RWPE2 (cell line): ENCODE data around the gene TRAK2.
A peak's percentile ranks its signal among the peaks of the same experiment; 100 is the strongest.
"Not testable (repeated sequence)": the region's sequence is repeated elsewhere in the genome, so short reads cannot be mapped to it uniquely, and the experiment has no call there.

Experiments used
- ATAC-seq: fragments of 200-7000 bp; cut with Tn5 transposase; 3 replicates; pipeline ENCODE4 v1.9.1; 2021; ENCODE audit warnings: low read depth
- DNase-seq: peaks from one replicate; pipeline ENCODE4 v3.0.0-alpha.2; 2020; ENCODE audit warnings: low spot score
- H3K27ac ChIP-seq: fragments of 450-650 bp; 2 replicates; pipeline ENCODE4 v1.5.1; 2017; ENCODE audit warnings: mild to moderate bottlenecking; ENCODE audit not compliant: poor library complexity, severe bottlenecking
- H3K27me3 ChIP-seq: fragments of 250-450 bp; sonication (Bioruptor Pico); 2 replicates; pipeline ENCODE4 v1.5.1; 2021; ENCODE audit warnings: mild to moderate bottlenecking, moderate library complexity; ENCODE audit not compliant: insufficient read depth, poor library complexity, severe bottlenecking
- H3K36me3 ChIP-seq: fragments of 250-450 bp; sonication (Bioruptor Pico); 2 replicates; pipeline ENCODE4 v1.5.1; 2020; ENCODE audit warnings: low read depth, mild to moderate bottlenecking, moderate library complexity
- H3K4me1 ChIP-seq: fragments of 250-450 bp; sonication (Bioruptor Pico); 2 replicates; pipeline ENCODE4 v1.5.1; 2021; ENCODE audit warnings: mild to moderate bottlenecking, moderate library complexity; ENCODE audit not compliant: insufficient read depth, poor library complexity, severe bottlenecking
- H3K4me3 ChIP-seq: fragments of 250-450 bp; sonication (Bioruptor Pico); 2 replicates; pipeline ENCODE4 v1.5.1; 2021; ENCODE audit warnings: mild to moderate bottlenecking, moderate library complexity; ENCODE audit not compliant: severe bottlenecking
- H3K9me3 ChIP-seq: fragments of 250-450 bp; sonication (Bioruptor Pico); 2 replicates; pipeline ENCODE4 v1.5.1; 2021; ENCODE audit warnings: mild to moderate bottlenecking, moderate library complexity; ENCODE audit not compliant: severe bottlenecking
- TF ChIP-seq, protein P1 (sequence below): fragments of 450-650 bp; IDR thresholded peaks from one replicate; pipeline ENCODE4 v1.5.1; 2017; ENCODE audit warnings: mild to moderate bottlenecking, moderate library complexity; ENCODE audit not compliant: poor library complexity, severe bottlenecking

The TRAK2 gene

DNA sequence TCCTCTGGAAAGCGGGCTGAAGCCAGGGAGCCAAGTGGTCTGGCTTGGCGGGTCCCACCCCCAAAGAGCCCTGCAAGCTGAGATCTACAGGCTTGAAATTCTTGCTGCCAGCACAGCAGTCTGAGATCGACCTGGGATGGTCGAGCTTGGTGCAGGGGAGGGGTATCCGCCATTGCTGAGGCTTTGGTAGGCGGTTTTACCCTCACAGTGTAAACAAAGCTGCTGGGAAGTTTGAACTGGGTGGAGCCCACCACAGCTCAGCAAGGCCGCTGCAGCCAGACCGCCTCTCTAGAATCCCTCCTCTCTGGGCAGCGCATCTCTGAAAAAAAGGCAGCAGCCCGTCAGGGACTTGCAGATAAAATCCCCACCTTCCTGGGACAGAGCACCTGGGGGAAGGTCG is 81.5 kb downstream of the TRAK2 start:
- no peaks in the 10 kb centered on the region for H3K4me1 ChIP-seq
- no peak overlapping the region for H3K27ac ChIP-seq
- no peak for ATAC-seq

GRCh38 chr2:201369318-201369717 is 81.9 kb downstream of the TRAK2 start:
- H3K4me1 ChIP-seq, DNase-seq: not testable (repeated sequence)

More for the DNA sequence above, 81.5 kb downstream of the TRAK2 start:
- H3K27me3 ChIP-seq, result no peaks in the 10 kb centered on the region
- H3K36me3 ChIP-seq, result no peaks in the 10 kb centered on the region
- DNase-seq, result no peak
- no peak overlapping the region for H3K4me3 ChIP-seq
- TF ChIP-seq, protein P1, sequence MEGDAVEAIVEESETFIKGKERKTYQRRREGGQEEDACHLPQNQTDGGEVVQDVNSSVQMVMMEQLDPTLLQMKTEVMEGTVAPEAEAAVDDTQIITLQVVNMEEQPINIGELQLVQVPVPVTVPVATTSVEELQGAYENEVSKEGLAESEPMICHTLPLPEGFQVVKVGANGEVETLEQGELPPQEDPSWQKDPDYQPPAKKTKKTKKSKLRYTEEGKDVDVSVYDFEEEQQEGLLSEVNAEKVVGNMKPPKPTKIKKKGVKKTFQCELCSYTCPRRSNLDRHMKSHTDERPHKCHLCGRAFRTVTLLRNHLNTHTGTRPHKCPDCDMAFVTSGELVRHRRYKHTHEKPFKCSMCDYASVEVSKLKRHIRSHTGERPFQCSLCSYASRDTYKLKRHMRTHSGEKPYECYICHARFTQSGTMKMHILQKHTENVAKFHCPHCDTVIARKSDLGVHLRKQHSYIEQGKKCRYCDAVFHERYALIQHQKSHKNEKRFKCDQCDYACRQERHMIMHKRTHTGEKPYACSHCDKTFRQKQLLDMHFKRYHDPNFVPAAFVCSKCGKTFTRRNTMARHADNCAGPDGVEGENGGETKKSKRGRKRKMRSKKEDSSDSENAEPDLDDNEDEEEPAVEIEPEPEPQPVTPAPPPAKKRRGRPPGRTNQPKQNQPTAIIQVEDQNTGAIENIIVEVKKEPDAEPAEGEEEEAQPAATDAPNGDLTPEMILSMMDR, result no peak
- H3K9me3 ChIP-seq, result peaks cover under 1% of the 10 kb centered on the region

GRCh38 chr2:201366146-201366545 is 85.1 kb downstream of the TRAK2 start:
- ATAC-seq, result no peak

More at GRCh38 chr2:201369318-201369717, 81.9 kb downstream of the TRAK2 start:
- H3K27ac ChIP-seq, H3K27me3 ChIP-seq, H3K36me3 ChIP-seq, ATAC-seq, H3K4me3 ChIP-seq, H3K9me3 ChIP-seq: not testable (repeated sequence)

GRCh38 chr2:201363857-201364560 is 87.2 kb downstream of the TRAK2 start:
- H3K9me3 ChIP-seq, result peaks cover 5% of the 10 kb centered on the region
- no peaks in the 10 kb centered on the region for H3K27me3 ChIP-seq
- DNase-seq (no peak), ATAC-seq (peak; percentile 69; the same call in 2 of the 3 replicates)
- TF ChIP-seq, protein P1, result peak; percentile 76
- H3K27ac ChIP-seq, result no peak overlapping the region
- no peaks in the 10 kb centered on the region for H3K4me1 ChIP-seq
- H3K4me3 ChIP-seq, result no peak overlapping the region
- H3K36me3 ChIP-seq, result no peaks in the 10 kb centered on the region

More at GRCh38 chr2:201366146-201366545, 85.1 kb downstream of the TRAK2 start:
- Histone ChIP-seq H3K4me1 (no peaks in the 10 kb centered on the region), H3K27me3 (no peaks in the 10 kb centered on the region), H3K9me3 (peaks cover 5% of the 10 kb centered on the region), H3K36me3 (no peaks in the 10 kb centered on the region), H3K4me3 (no peak overlapping the region), H3K27ac (no peak overlapping the region)
- TF ChIP-seq, protein P1, result no peak
- no peak for DNase-seq

DNA sequence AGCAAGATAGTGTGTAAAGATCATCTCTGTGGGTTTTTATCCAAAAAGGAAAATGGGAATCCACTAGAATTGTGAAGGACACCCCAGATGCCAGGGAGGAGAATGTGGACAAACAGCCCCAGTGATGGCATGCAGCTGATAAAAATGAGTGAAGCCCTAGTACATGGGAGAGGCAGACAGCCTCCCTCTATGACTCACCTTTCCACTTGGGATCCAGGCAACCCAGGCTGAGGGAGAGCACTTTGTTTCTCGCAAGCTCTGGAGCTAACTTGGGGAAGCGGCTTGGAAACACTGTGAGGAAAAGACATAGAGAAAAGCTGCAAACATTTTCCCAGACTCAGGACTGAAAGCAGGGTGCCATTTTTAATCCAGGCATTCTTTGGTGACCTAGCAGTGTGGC is 88.9 kb downstream of the TRAK2 start:
- no peaks in the 10 kb centered on the region for H3K4me1 ChIP-seq
- H3K4me3 ChIP-seq, result no peak overlapping the region
- DNase-seq, result no peak
- H3K27me3 ChIP-seq, result no peaks in the 10 kb centered on the region
- no peak overlapping the region for H3K27ac ChIP-seq
- ATAC-seq, result no peak
- TF ChIP-seq, protein P1, result no peak
- H3K36me3 ChIP-seq, result no peaks in the 10 kb centered on the region
- peaks cover 5% of the 10 kb centered on the region for H3K9me3 ChIP-seq
